GM19455 (cell line): ENCODE results near the gene LTK.
A peak's percentile ranks its signal among the peaks of the same experiment; 100 is the strongest.

Source experiments
- ATAC-seq: cut with Tn5 transposase; IDR thresholded peaks from one replicate; pipeline ENCODE4 v1.9.1; 2021; ENCODE audit not compliant: unreplicated experiment

LTK gene

DNA sequence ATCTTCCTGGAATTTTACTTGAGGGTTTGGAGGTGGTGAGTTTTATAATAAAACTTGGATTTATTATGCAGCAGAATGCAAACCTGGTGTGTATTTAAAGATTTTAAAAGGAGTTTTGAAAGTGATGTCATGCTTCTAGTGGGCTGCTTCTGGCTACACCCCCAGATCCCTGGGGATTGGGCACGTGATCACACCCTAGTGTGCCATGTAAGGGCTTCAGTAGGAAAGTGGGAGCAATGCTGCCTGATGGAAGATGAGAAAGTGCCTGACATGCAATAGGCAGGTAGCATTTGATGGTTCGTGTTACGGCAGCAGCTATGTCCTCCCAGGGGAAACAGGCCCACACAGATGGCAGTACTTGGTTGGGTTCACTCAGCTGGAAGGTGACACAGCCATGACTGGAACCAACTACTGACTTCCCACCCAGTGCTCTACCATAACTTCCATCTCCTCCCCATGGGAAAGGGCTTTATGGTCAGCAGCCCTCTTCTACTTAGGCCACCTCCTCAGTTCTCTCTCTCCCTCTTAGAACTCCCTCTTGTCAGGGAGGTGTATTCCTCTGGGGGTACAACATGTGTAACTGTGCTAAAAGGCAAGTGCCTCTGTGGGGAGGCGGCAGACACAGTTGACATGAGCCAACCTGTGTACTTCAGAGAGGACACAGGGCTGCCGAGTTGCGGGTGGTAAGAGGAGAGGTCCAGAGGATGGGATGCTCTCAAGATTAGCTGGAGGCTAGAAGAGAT, 14.3 kb downstream of the LTK start:
- no peak for ATAC-seq

DNA sequence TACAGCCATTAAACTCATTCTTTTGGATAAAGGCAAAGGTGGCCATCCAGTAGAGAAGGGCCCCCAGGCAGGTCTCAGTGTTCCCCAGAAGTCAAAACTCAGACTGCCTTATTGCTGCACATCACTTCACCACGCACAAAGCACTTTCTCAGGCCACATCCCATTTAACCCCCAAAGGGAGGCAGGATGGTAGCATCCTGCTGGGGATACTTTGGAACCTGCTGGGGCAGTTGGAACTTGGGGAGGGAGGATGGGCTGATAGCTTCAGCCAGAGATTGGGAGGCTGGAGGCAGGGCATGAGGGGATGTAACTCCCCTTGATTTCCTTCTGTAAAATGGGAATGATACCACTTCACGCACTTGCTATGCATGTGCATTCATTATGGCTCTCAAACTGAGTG, 15.0 kb downstream of the LTK start:
- no peak for ATAC-seq

DNA sequence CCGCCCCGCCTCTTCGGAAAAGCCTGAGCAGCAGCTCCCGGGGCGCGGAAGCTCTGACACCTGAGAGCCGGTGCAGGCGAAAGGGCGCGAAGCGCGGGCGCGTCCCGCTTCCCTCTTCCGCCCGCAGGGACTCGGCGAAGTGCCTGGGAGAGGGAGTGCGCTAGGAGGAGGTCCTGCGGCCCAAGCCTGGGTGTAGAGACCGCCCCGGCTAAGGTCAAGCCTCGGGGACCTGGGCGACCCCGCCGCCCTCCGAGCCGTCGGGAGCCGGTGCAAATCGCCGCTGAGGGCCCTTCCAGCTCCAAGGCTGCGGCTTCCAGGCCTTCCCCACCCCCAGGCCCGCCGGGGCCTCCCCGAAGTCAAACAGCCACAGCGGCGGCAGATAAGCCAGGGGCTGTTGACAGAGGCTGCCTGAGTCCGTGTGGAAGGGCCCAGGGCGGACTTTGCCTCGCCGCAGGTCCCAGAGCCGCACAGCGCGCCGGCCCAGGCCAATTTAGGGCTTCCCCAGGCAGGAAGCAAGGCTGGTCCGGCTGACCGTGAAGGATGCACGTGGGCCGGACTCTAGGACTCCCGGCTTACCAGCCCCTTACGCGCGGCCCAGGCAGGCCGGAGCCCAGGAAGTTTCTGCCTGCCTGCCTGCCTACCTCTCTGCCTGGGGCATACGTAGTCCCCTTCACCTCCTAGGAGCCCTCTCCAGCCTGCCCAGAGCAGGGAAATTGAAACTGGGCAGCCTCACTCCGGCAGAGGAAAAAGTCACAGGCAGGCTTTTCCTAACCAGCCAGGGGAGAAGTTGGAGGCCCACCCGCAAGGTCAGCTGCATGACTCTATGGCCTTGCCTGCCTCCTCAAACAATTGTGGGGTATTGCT, 17.7 kb downstream of the LTK start:
- no peak for ATAC-seq

GRCh38 chr15:41494922-41495735, 18.5 kb downstream of the LTK start:
- no peak for ATAC-seq

DNA sequence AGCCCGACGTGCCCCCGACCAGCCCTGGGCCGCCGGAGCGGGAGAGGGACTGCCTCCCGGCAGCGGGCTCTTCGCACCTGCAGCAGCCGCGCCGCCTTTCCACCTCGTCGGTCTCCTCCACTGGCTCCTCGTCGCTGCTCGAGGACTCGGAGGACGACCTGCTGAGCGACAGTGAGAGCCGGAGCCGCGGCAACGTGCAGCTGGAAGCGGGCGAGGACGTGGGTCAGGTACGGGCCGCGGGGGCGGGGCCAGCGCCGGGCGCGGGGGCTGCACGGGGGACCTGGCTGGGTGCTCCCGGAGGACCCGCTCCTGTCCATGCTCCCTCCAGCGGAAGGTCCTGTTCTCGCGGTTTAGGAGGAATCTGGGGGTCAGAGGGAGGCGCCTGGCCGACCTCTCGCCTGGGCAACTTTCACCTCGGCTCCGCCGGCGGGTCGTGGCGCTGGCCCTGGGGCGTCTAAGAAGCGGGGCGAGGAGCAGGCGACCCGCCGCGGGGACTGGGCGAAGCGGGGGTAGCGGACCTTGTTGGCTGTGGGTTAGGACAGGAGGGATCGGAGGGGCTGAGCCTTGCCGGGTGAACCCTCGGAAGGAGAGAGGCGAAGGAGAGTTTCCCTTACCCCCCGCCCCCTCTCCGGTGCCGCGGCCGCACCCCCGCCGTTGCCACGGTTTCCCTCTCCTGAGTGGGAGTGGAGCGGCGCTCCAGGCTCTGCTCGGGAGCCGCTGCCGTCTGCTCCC, 19.3 kb downstream of the LTK start:
- ATAC-seq, result peak; percentile 17

GRCh38 chr15:41493902-41494189, 19.8 kb downstream of the LTK start:
- ATAC-seq, result peak; percentile 21

DNA sequence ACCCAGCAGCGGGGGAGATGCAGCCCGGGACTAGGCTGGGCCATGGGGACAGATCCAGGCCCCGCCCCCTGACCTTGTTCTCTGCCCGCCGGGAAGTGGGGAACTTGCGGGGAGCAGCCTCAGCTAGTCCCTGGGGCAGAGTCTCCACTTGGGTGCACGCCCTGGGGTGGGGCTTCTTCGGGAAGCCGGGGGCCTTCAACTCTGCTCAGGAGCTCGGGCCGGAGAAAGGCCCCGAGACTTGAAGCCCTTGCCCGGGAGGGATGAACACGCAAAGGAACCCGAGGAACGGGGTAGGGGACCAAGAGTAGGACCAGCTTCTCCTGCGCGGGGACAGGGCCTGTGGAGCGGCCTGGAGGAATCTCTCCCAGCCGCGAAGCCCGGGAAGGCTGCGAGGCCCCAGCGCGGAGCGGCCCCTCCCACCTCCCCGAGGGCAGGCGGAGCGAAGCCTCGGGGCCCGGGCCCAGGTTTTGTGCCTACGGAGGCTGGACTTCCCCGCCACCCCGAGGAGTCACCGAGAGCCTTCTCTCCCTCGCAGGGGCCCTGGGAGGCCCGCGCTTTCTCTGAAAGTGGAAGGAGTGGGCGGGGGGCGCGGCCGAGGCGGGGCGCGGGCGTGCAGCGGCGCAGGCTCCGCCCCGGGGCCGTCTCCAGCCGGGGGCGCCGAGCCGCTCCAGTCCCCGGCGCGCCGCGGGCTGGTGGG, 20.3 kb downstream of the LTK start, which contains the start of gene ITPKA:
ITPKA (plus strand) TSS at position 670 of the 697 bp plus-strand sequence. CDS start 54 bp downstream, outside the sequence.
- peak; percentile 73 for ATAC-seq

- ATAC-seq, result no peak
Observed at GRCh38 chr15:41492597-41493204, 20.9 kb downstream of the LTK start.

- no peak for ATAC-seq
Observed at GRCh38 chr15:41491889-41492288, 21.7 kb downstream of the LTK start.

DNA sequence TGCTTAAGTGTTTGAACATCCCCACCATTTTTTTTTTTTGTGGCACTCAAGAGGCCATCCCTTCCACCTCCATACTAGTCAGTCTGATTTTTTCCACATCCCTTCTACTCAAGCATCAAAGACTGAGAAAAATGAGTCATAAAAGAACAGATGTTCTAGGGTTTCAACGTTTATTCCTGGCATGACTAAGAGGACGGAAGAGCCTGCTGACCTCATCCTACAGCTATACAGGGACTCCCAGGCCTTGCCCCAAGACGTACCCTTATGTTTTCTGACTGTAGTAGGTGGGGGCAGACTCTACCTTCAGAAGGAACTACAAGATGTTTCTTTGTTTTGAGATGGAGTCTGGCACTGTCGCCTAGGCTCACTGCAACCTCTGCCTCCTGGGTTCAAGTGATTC, 23.3 kb downstream of the LTK start:
- ATAC-seq, result no peak

DNA sequence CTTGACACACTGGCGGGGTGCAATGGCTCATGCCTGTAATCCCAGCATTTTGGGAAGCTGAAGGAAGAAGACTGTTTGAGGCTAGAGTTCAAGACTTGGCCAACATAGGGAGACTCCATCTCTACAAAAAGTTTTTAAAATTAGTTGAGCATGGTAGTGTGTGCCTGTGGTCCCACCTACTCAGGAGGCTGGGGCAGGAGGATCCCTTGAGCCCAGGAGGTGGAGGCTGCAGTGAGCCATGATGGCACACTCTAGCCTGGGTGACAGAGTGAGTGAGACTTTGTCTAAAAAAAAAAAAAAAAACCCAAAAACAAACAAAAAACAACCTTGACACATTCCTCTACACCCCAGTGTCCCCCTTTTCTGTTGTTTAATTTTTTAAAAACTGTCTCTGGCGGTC, 24.0 kb downstream of the LTK start:
- ATAC-seq, result no peak

DNA sequence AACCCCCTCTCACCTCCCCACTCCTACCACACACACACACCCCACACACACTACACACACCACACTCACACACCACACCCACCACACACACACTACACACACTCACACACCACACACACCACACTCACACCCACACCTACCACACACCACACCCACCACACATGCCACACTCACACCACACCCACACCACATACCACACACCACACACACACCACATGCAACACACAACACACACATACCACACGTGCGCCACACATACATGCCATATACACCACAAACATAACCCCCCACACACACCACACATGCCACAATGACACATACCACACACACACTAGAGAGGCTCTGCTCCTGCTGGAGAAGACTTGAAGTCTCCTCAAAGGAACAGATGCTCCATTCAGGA, 25.8 kb downstream of the LTK start:
- ATAC-seq, result no peak

GRCh38 chr15:41487381-41487780, 26.2 kb downstream of the LTK start:
- ATAC-seq, result no peak

- no peak for ATAC-seq
Observed at GRCh38 chr15:41486286-41486685, 27.3 kb downstream of the LTK start.

GRCh38 chr15:41484937-41485625, 28.5 kb downstream of the LTK start:
- no peak for ATAC-seq

- no peak for ATAC-seq
Observed at GRCh38 chr15:41483519-41483918, 30.1 kb downstream of the LTK start.

GRCh38 chr15:41483115-41483514, 30.5 kb downstream of the LTK start:
- peak; percentile 81 for ATAC-seq

DNA sequence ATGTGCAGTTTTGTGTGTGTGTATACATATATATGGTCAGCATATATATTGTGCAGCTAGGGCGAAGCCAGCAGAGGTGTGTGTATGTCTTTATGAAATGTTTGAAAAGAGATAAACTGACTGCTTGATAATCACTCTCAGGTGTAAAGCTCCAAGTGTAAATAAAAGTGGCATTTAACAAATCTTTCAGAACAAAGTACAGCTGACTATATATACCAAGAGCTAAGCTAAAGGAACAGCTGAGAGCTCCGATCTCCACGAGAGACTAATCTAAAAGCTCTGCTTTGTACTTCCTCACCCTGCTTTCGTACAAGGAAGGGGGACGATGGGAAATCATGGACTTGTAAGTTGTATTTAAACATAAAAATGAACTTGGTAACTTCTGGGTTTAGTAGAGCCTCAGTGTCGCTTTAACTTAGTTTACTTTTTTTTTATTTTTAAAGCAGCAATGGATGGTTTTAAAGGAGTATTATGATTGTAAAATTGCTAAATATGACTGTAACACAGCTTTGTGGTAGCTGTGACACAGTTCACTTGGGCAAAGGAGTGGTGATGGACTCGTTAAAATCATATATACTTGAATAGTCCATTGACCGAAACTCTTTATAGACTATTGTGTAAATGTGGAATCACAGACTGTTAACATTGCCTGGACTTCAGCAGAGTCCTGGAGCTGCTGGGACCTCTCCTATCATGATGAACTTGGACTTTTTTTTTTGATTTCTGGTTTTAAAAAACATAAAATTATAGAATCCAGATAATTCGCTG, 31.3 kb downstream of the LTK start:
- no peak for ATAC-seq
